Spinal cord (tissue), 10 donors: Measurements from ENCODE around the gene PUS1. TPM values are rescaled to one million over a fixed set of nuclear protein-coding genes. Genes with fewer than 3 reads are reported as not detected.

Experiments used
- DNase-seq, 6 donors: peaks; one replicate each; pipeline versions ENCODE4 v3.0.0 to v3.0.0-alpha.2; 2013 to 2015; ENCODE audit warnings: low spot score in 6 of 6, low read depth in 4 of 6
- H3K27ac ChIP-seq: one replicate; pipeline ENCODE4 v1.5.1; 2013; ENCODE audit warnings: low read depth, low read length, control low read depth
- H3K27me3 ChIP-seq: one replicate; pipeline ENCODE4 v1.6.1; 2013; ENCODE audit warnings: low read length; ENCODE audit not compliant: control insufficient read depth, insufficient read depth
- H3K36me3 ChIP-seq: one replicate; pipeline ENCODE4 v1.6.1; 2013; ENCODE audit warnings: low read length; ENCODE audit not compliant: control insufficient read depth, insufficient read depth
- H3K4me1 ChIP-seq: one replicate; pipeline ENCODE4 v1.6.1; 2013; ENCODE audit warnings: low read length; ENCODE audit not compliant: control insufficient read depth, insufficient read depth
- H3K4me3 ChIP-seq: one replicate; pipeline ENCODE4 v1.5.1; 2013; ENCODE audit warnings: low read depth, low read length, control low read depth
- H3K9me3 ChIP-seq: one replicate; pipeline ENCODE4 v1.6.1; 2013; ENCODE audit warnings: low read length; ENCODE audit not compliant: control insufficient read depth, insufficient read depth
- whole genome bisulfite sequencing: methylation state at CpG from one replicate; pipeline ENCODE4 v1.1.5; 2013; ENCODE audit warnings: missing lambda C conversion rate; ENCODE audit not compliant: insufficient coverage; 5-methylcytosine and 5-hydroxymethylcytosine counted together
- polyA plus RNA-seq, 2 donors: library from polyadenylated mRNA; unstranded; fragments of 120-200 nt; gene quantifications; one replicate each; pipeline ENCODE4 v1.2.1, GENCODE V29; 2013; ENCODE audit not compliant: insufficient read length in 2 of 2
- total RNA-seq, 2 donors: library from RNA; depleted of rRNA in 1 of 2; stranded (reverse); fragments of 120-200 nt in 1 of 2; fragments of >200 nt in 1 of 2; gene quantifications; one replicate each; pipeline versions ENCODE4 v1.2.3 to v1.2.4, GENCODE V29; 2013 to 2014
- donor health status: healthy.

The PUS1 gene
- total and polyA plus RNA-seq, 4 donors, result 5.9 to 23.1 (median 9.4) TPM

DNA sequence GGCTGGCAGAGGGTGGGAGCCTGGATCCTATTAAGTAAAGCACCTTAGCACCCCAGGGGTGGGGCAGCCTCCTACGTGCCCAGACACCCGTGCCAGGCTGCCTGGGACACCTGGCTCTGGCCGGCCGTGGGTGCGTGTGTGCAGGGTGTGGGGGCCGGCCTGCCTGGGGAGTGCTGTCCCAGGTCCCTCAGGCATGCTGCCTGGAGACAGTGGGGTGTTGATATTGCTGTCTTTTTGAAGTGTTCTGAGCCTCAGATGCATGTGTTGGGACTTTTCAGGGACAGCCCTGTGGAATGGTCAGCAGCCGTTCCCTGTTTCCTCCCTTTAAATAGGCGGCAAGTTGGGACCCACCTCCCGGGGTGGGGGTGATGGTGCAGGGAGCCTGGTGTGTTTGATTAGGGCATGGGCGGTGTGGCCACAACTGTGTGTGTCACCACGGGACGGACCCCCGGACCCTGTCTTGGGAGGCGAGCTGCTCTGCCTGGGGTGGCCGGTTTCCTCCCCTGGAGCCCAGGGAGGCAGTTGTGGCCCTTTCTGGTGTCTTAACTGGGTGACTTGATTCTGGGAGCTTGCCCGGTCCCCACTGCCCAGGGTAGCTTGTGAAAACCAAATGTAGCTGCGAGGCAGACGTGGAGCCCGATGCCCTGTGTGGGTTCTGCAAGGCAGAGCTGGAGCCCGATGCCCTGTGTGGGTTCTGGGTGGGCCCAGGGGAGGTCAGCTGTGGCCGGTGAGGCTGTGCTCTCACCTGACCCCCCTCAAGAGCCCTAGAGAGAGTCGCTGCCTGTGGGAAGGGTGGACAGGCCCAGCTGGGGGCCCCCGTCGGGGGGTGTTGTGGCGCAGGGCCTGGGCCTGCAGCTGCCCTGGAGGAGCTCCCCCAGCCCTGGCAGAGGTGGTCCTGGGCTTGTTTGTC is 26.5 kb upstream of the PUS1 start:
- Histone ChIP-seq H3K9me3 (no peaks in the 10 kb centered on the region), H3K36me3 (peaks cover 84% of the 10 kb centered on the region), H3K27ac (no peak overlapping the region), H3K4me1 (peaks cover 8% of the 10 kb centered on the region), H3K4me3 (no peak overlapping the region), H3K27me3 (no peaks in the 10 kb centered on the region)
- WGBS, result 89% methylated on average over 25 of the region's 25 CpGs
- no peak for DNase-seq

DNA sequence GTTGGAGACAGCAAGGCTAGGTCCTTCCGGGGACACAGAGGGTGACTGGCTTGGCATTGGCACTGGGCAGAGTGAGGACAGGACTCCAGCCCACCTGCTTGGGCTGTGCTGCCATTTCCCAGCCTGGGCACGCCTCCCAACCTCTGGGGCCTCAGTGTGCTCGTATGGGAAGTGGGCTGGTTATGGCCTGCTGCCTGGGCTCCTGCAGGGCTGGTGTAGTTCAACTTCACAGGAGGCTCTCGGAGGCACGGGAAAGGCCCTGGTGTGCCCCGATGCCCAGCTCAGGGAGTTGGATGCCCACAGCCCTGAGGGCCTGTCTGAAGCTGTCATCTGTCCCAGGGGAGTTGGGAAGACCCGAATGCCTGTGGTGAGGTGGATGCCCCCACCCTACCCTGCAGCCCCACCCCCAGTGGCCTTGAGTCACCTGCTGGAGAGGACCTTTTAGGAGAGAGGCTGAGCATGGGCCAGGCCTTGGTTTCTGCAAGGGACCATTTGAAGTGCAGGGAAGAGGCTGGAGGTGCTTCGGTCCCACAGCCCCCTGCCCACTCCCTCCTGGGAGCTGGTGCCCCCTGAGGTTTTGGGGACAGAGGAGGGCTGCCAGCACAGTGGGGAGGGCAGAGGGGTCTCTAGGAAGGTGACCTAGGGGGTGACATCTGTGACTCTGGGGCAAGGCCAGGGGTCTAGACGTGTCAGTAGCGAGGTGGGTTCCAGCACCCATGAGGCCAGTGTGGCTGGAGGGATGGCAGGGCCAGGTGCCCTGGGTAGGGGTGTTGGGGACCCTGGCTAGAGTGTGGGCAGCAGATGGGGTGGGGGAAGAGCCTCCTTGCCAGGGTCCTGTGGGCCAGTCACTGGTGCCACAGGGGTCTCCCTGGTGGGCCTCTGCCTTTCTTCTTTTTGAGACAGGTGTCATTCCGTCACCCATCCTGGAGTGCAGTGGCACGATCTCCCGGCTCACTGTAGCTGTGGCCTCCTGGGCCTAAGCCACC is 25.5 kb upstream of the PUS1 start:
- WGBS, result 78% methylated on average over 8 of the region's 13 CpGs

DNA sequence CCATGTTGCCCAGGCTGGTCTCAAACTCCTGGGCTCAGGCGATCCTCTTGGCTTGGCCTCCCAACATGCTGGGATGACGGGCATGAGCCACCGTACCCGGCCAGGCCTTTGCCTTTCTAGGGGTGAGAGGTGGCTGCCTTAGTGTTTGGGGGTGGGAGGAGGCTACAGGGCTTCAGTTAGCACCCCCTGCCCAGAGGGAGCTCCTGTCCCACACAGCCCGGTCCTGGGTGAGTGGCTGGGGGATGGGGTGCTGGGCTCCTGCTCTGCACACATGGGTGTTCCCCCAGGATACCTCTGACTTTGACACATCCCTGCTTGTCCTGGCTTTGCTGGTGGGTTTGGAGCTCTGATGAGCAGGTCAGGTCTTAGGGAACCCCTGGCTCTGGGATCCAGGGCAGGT is 24.7 kb upstream of the PUS1 start:
- no peak for DNase-seq
- Histone ChIP-seq H3K27ac (no peak overlapping the region), H3K36me3 (peaks cover 87% of the 10 kb centered on the region), H3K9me3 (no peaks in the 10 kb centered on the region), H3K4me1 (peaks cover 8% of the 10 kb centered on the region), H3K4me3 (no peak overlapping the region), H3K27me3 (no peaks in the 10 kb centered on the region)
- 93% methylated on average over 5 of the region's 5 CpGs for WGBS

More for the DNA sequence above, 25.5 kb upstream of the PUS1 start:
- Histone ChIP-seq H3K27ac (no peak overlapping the region), H3K27me3 (no peaks in the 10 kb centered on the region), H3K4me3 (no peak overlapping the region), H3K9me3 (no peaks in the 10 kb centered on the region), H3K36me3 (peaks cover 86% of the 10 kb centered on the region), H3K4me1 (peaks cover 8% of the 10 kb centered on the region)
- no peak for DNase-seq

DNA sequence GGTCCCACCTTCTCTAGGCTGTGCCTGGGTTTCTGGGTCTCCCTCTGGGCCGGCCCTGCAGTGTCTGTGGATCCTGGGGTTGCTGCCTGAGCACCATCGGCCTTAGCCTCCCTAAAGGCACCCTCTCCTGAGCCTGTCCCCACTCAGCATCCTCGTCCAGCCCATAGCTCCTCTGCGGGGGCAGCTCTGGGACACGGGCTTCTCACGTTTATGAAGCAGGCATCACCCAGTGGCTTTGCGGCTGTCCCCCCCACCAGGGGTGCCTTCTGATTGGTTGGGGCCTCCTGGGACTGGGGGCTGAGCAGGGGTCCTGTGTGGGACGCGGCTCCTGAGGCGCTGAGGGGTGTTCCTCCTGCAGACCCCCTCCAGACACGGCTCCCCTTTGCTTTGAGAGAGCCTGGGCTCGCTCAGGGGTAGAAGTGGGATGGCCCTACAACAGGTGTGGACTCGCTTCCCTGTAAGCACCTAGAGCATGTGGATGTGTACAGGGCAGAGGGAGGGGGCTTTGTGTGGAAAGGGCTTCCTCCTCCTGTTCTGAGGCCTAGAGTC is 23.9 kb upstream of the PUS1 start:
- Histone ChIP-seq H3K4me1 (peaks cover 8% of the 10 kb centered on the region), H3K9me3 (no peaks in the 10 kb centered on the region), H3K36me3 (peaks cover 92% of the 10 kb centered on the region), H3K4me3 (no peak overlapping the region), H3K27ac (no peak overlapping the region), H3K27me3 (no peaks in the 10 kb centered on the region)
- 89% methylated on average over 9 of the region's 13 CpGs for WGBS
- DNase-seq, result no peak

DNA sequence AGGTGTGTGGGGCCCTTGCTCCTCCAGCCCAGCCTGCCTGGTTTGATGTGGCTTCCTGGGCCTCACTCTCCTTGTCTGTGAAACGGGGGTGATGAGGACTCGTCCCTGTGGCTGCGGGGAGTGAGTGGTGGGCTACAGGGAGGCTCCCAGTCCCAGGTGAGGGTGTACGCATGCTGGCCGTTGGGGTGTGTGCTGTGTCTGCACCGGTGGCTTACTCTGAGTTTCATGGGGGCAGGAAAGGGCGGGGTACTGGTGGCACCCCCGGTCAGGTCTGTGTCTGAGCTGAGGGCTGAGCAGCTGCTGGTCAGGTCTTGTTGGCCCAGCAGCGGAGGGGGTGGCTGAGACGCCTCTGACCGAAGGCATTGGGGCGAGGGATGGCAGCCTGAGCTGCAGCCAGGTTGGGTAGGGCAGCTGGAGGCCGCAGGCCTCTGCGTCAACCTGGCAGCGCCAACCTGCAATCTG is 23.4 kb upstream of the PUS1 start:
- no peak overlapping the region for H3K4me3 ChIP-seq
- WGBS, result 94% methylated on average over 15 of the region's 15 CpGs
- H3K36me3 ChIP-seq, result peaks cover 92% of the 10 kb centered on the region
- DNase-seq, result no peak
- no peaks in the 10 kb centered on the region for H3K9me3 ChIP-seq
- H3K27me3 ChIP-seq, result no peaks in the 10 kb centered on the region
- no peak overlapping the region for H3K27ac ChIP-seq
- peaks cover 8% of the 10 kb centered on the region for H3K4me1 ChIP-seq

DNA sequence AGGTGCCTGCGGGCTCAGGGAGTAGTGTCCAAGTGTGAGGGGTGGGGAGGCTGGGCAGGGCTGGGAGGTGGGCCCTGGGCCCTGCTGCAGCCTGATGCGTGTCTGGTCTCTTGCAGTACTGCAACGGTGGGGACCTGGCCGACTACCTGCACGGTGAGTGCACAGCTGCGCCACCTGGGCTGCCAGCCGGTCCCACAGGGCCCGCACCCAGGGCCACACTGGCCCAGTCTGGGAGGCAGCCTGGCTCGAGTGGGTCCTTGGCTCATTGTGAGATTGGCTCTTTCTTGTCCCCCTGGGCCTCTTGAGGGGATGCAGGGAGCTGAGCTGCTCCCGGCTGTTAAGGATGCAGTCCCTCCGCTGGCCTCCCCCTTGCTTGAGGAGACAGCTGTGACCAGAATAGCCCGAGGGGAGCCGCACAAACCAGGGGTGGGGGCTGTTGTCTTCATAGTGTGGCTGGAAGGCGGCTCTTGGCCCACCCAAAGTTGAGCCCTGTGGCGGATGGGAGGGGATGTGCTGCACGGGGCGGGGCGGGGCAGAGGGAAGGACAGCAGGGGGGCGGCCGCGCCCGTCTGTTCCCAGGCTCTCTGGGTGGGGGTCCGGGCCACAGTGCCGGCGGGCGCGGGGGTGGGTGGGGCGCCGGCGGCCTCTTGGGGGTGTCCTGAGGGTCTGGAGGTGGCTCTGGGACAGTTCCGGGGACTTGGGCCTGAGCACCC is 21.5 kb upstream of the PUS1 start:
- H3K36me3 ChIP-seq, result peaks cover 95% of the 10 kb centered on the region
- H3K4me3 ChIP-seq, result no peak overlapping the region

DNA sequence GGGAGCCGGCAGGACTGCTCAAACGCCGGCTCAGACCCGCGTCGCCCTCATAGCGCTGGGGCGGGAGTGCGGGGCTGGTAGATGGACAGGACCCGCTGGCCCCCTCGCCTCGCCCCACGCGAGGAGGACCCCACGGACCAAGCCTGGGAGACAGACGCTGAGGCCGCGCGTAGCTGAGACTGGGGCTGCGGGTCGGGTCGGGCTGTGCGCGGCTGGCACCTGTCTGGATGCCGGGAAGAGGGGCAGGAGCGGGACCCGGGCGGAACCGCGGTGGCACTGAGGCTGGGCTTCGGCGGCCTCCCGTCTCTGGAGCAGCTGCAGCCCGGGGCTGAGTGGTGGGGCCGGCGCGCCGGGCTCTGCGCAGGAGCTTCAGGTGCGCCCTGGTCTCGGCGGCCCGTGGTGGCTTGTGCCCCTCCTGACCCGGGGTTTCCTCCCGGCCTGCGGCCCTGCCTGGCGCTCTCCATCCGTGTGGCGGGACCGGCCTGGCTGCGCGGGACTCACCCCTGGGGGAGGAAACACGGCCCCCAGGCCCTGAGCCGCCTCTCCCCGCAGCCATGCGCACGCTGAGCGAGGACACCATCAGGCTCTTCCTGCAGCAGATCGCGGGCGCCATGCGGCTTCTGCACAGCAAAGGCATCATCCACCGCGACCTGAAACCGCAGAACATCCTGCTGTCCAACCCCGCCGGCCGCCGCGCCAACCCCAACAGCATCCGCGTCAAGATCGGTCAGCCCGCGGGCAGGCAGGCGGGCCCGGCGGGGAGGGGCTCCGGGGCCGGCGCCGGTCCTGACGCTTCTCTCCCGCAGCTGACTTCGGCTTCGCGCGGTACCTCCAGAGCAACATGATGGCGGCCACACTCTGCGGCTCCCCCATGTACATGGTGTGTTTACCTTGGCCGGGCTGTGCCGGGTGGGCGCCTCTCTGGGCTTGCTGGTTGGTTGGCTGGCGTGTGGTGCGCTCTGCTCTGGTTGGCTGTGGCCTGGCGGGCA is 20.7 kb upstream of the PUS1 start:
- peaks cover 12% of the 10 kb centered on the region for H3K4me1 ChIP-seq
- WGBS, result 96% methylated on average over 96 of the region's 96 CpGs
- no peak overlapping the region for H3K27ac ChIP-seq
- peaks cover 95% of the 10 kb centered on the region for H3K36me3 ChIP-seq
- no peaks in the 10 kb centered on the region for H3K9me3 ChIP-seq
- no peak for DNase-seq
- H3K27me3 ChIP-seq, result no peaks in the 10 kb centered on the region
- H3K4me3 ChIP-seq, result no peak overlapping the region

More for the DNA sequence above, 21.5 kb upstream of the PUS1 start:
- DNase-seq, result no peak
- Histone ChIP-seq H3K4me1 (peaks cover 7% of the 10 kb centered on the region), H3K9me3 (no peaks in the 10 kb centered on the region), H3K27me3 (no peaks in the 10 kb centered on the region), H3K27ac (no peak overlapping the region)
- 89% methylated on average over 18 of the region's 31 CpGs for WGBS

DNA sequence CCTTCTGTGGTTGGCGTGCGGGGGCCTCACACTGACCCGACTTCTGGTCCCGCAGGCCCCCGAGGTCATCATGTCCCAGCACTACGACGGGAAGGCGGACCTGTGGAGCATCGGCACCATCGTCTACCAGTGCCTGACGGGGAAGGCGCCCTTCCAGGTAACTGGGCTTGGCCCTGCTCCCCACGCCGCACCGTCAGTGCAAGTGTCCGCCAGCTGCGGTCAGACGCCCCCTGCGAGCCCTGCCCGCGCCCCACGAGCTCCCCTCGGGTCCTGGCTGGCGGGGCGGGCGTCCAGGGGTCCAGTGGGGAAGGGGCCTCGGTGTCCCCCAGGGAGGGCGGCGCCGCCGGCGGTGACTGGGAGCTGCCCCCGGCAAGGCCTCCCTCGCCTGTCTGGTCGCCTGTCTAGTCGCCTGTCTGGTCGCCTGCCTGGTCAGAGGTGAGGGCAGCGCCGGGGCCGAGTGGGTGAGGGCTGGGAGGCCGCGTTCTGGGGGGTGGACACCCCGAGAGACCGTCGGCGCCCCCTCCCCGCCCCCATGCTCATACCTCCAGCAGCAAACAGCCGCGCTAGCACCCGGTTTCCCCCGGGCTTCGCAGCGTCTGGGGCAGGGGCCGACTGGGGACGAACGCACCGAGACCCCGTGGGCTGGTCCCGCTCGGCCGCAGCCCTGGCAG is 19.9 kb upstream of the PUS1 start:
- H3K36me3 ChIP-seq, result peaks cover 97% of the 10 kb centered on the region
- no peak overlapping the region for H3K27ac ChIP-seq
- no peaks in the 10 kb centered on the region for H3K9me3 ChIP-seq
- WGBS, result 96% methylated on average over 58 of the region's 61 CpGs
- DNase-seq, result no peak
- H3K4me3 ChIP-seq, result no peak overlapping the region
- H3K4me1 ChIP-seq, result peaks cover 12% of the 10 kb centered on the region
- H3K27me3 ChIP-seq, result no peaks in the 10 kb centered on the region
